GM21528 (cell line): ENCODE measurements around the gene ABT1.

Experiments
- ATAC-seq: cut with Tn5 transposase; IDR thresholded peaks from one replicate; pipeline ENCODE4 v1.9.1; 2021; ENCODE audit warnings: mild to moderate bottlenecking, moderate library complexity; ENCODE audit not compliant: unreplicated experiment, low FRiP score

ABT1 gene

GRCh38 chr6:26571592-26572296 lies 25.0 kb upstream of the ABT1 start:
- no peak for ATAC-seq

DNA sequence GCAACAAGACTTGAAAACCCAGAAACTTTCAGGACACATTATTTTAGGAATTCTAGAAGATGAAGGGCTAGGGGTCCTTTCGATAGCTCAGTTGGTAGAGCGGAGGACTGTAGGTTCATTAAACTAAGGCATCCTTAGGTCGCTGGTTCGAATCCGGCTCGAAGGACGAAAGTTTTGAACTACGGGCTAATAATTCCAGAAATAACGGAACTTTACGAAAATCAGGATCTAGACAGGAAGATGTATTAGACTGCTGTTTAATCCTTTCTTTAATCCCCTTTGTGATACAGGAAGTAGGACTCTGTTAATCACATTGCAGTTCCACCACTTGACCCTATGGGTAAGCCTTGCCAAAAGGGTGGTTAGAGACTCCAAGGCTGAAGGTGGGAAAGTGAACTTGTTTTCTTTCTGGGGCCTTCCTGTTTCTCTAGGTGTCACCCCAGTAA lies 21.2 kb upstream of the ABT1 start:
- ATAC-seq, result no peak

DNA sequence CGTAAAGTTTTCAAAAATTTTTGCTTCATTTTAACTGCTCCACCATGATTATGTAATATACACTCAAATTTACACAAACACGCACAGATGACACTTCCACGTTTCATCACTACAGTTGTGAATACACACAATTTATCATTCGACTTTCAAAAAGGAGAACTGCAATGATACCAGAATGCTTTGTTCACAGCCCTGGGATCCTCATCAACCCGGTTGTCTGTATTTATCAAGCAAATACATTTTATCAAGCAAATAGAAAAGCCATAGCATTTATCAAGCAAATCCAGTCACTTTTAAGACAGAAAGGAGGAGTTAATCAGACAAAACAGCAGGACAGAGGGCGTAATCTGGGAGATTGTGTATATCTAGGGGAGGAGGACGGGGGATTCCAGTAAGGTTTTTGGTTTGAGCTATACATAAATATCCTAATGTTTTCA lies 20.3 kb upstream of the ABT1 start:
- ATAC-seq, result no peak

DNA sequence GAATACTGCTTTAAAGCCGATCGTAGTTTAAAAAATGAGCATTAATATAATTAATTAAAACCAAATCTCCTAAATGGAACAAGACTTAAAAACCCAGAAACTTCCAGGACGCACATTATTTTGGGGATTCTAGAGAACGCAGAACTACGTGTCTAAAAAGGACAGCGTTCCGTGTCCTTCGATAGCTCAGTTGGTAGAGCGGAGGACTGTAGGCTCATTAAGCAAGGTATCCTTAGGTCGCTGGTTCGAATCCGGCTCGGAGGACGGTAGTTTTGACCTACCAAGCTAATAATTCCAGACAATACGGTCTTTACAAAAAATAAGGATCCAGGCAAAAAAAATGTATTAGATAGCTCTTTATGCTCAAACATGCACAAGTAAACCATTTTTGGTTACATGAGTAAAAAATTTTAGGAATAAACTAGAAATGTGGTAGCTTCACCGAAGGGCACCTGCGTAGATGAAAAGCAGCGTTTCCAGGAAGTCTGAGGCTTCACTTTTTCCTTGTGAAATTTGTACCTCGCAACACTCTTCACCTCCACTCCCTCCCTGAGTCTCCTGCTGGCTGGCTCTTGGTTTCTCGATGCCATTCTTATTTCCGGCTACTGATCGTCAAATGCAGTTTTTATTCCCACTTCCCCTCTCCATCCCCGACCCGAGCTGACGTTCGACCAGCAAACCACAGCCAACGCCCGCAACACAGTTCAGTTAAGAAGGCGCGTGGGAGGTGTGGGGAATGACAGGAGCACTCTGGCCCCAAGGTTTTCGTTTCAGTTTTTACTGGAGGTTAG lies 19.6 kb upstream of the ABT1 start:
- ATAC-seq, result no peak

DNA sequence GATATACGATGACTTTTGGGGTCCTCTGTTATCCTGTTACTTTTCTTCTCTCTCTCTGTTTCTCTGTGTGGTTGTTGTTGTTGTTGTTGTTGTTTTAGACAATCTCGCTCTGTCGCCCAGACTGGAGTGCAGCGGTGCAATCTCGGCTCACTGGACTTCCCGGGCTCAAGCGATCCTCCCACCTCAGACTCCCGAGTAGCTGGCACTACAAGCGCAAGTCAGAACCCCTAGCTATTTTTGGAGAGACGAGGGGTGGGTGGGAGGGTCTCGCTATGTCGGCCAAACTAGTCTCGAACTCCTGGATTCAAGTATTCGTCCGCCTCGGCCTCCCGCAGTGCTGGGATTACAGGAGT lies 19.1 kb upstream of the ABT1 start:
- ATAC-seq, result no peak

DNA sequence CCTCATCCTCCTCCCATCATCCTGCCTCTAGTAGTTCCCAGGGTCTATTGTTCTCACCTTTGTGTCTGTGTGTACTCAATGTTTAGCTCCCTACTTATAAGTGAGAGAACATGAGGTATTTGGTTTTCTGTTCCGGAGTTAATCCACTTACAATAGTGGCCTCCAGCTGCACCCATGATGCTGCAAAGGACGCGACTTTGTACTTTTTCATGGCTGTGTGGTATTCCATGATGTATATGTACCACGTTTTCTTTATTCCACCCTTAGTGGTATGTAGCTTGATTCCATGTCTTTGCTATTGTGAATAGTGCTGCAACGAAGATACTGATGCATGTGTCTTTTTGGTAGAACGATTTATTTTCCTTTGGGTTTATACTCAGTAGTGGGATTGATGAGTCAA lies 18.5 kb upstream of the ABT1 start:
- ATAC-seq, result no peak

DNA sequence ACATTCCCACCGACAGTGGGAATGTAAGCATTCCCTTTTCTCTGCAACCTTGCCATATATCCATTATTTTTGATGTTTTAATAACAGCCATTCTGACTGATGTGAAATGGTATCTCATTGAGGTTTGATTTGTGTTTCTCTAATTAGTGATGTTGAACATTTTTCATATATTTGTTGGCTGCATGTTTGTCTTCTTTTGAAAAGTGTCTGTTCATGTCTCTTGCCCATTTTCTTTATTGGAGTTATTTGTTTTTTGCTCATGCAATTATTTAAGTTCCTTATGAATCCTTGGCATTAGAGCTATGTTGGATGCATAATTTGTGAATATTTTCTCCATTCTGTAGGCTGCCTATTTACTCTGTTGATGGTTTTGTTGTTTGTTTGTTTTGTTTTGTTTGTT lies 18.0 kb upstream of the ABT1 start:
- ATAC-seq, result no peak

GRCh38 chr6:26581164-26581915 lies 15.4 kb upstream of the ABT1 start:
- ATAC-seq, result no peak

DNA sequence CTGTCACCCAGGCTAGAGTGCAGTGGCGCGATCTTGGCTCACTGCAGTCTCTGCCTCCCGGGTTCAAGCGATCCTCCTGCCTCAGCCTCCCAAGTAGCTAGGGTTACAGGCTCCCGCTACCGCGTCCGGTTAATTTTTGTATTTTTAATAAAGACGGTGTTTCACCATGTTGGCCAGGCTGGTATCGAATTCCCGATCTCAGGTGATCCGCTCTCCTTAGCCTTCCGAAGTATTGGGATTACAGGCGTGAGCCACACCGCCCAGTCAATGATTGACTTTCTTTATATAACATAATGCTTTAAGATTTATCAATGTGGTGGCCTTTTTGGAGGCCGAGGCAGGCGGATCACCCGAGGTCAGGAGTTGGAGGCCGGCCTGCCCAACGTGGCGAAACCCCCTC lies 7.8 kb upstream of the ABT1 start:
- no peak for ATAC-seq

DNA sequence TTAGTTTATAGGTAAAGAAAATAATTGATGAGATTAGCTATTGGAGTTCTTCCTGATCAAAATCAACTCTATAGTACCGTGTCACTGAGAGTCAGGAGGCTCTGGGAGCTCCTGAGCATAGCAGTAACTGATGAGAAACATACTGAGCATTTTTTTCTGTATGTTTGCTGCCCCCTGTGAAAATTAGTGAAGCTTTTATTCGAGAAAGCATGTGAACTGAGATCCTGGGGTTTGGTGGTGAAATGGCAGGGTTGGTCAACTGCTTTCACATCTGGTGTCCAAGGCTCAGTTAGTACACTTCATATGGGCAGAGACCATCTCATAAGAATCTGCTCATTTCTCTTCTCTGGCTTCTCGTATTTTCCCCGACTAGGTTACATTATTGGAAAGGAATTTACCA lies 4.1 kb upstream of the ABT1 start:
- ATAC-seq, result no peak

DNA sequence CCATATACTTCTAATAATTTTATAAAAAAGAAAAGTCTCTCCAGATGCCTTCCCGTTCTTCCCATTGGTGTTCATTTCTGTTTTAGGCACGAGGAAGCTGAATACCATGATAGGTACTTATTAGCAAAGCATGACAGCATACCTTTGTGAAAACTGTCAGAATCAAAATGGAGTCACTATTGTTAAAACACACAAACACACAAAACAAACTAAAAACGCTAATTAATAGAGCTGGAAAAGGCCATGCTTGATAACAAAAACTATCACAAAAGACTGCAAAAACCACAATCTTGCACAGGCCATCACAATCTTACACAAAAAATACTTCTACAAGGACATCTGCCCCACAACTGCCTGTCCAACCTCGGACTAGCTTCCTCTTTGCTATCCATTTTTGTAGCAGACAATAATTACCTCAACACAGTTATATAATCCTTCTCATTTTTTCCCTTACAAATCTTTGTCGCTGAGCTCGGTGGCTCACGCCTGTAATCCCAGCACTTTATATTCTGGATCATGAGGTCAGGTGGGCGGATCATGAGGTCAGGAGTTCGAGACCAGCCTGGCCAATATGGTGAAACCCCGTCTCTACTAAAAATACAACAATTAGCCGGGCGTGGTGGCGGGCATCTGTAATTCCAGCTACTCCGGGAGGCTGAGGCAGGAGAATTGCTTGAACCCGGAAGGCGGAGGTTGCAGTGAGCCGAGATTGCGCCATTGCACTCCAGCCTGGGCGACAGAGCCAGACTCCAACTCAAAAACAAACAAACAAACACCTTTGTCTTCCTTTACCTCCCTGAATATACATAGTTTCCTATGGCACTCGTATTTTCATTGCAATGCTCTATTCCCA lies 3.2 kb upstream of the ABT1 start:
- no peak for ATAC-seq

GRCh38 chr6:26594131-26594498 lies 2.6 kb upstream of the ABT1 start:
- ATAC-seq, result no peak

GRCh38 chr6:26594730-26595632 lies 1.8 kb upstream of the ABT1 start:
- ATAC-seq, result no peak

GRCh38 chr6:26595669-26596269 lies 984 bp upstream of the ABT1 start:
- ATAC-seq, result peak; percentile 57

DNA sequence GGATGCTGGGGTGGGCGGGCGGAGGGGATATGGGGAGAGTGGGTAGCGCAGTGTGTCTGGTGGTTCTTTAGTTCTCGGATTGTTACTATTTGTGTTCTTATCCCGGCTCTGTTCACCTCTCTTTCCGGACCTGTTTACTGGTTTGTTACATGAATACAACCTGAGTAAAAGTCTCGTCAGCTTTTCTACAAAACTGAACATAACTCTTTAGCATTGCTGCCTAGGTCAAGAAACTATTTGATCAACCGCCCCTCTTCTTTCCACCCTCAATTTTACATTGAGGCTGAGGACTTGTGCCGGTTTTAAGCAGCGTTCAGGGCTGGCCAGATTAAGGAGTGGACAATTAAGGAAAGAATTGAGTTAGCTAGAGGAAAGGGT lies 625 bp downstream of the ABT1 start:
- no peak for ATAC-seq

- no peak for ATAC-seq
These were observed 1.1 kb downstream of the ABT1 start for GRCh38 chr6:26597821-26598220.

- no peak for ATAC-seq
These were observed 1.5 kb downstream of the ABT1 start for GRCh38 chr6:26598267-26598666.

- ATAC-seq, result no peak
These were observed 2.4 kb downstream of the ABT1 start for GRCh38 chr6:26599134-26599533.

GRCh38 chr6:26599591-26599990 lies 2.8 kb downstream of the ABT1 start:
- no peak for ATAC-seq
